Measurements from ENCODE around the gene PRKG1. TPM values are rescaled to one million over a fixed set of nuclear protein-coding genes. Genes with fewer than 3 reads are reported as not detected.
"Not testable (repeated sequence)": the region's sequence is repeated elsewhere in the genome, so short reads cannot be mapped to it uniquely, and the experiment has no call there.

PRKG1 gene
- total RNA-seq, 1 donor from 2014 or later: not detected

DNA sequence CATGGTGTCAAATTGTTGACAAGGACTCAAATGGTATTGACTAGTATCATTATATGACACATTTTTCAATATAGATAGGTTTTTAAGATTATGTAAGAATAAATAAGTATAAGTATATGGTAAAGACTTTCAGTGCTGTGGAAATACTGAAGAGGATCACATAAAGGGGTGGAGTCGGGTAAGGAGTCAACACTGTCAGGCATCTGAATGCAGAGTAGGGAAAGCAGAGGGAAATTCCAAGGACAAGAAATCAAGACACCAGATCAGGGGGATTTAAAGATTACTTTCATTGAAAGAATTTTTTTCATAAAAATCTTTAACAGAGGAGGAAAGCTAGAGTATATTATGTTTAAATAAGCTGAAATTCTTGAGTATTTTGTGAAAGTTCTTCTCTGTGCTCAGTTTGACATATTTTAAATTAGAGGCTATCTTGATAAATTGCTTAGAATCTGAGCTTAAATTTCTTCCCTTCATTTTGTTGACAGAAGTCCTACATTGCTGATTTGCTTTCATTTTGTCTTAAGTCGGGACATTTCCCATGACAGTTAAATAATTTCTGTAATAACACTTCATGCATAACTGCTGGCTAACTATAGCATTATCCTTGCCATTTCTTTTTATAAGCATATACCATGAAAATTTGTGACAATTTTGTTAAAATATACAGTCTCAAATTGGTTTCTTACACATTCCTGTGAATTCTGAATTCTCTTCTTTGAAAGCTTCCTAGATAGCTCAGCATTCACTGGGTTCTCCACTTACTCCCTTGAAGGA, 244.3 kb downstream of the PRKG1 start:
- intact Hi-C loops (cut with micrococcal nuclease): no loop called here

- intact Hi-C loops (cut with micrococcal nuclease): no loop called here
These were observed 244.8 kb downstream of the PRKG1 start for GRCh38 chr10:51319173-51319435.

- intact Hi-C loops (cut with micrococcal nuclease): no loop called here
These were observed 247.0 kb downstream of the PRKG1 start for GRCh38 chr10:51321300-51321699.

GRCh38 chr10:51321980-51322379, 247.7 kb downstream of the PRKG1 start:
- intact Hi-C loops (cut with micrococcal nuclease): no loop called here

GRCh38 chr10:51325649-51326048, 251.4 kb downstream of the PRKG1 start:
- intact Hi-C loops (cut with micrococcal nuclease): no loop called here

DNA sequence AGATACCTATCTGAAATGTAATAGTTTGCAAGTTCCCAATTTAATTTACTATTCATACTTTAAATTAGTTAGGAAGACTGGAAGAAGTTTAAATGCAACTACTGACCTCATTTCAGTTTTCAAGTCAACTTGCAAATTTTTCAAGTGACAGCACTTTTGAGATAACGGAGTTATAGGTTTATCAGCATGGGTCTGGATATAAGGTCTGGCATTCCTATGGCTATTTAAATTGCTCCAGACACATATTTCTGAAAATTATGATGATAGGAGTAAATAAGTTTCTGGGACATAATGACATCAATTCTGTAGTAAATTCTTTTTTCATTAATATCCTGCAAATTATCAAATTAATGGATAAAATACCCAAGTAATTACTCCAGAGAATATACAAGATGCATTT, 251.9 kb downstream of the PRKG1 start:
- intact Hi-C loops (cut with micrococcal nuclease): no loop called here

GRCh38 chr10:51327432-51327831, 253.1 kb downstream of the PRKG1 start:
- intact Hi-C loops (cut with micrococcal nuclease): no loop called here

- intact Hi-C loops (cut with micrococcal nuclease): no loop called here
These were observed 266.1 kb downstream of the PRKG1 start for GRCh38 chr10:51340366-51340765.

- intact Hi-C loops (cut with micrococcal nuclease): no loop called here
These were observed 266.7 kb downstream of the PRKG1 start for GRCh38 chr10:51340845-51341610.

DNA sequence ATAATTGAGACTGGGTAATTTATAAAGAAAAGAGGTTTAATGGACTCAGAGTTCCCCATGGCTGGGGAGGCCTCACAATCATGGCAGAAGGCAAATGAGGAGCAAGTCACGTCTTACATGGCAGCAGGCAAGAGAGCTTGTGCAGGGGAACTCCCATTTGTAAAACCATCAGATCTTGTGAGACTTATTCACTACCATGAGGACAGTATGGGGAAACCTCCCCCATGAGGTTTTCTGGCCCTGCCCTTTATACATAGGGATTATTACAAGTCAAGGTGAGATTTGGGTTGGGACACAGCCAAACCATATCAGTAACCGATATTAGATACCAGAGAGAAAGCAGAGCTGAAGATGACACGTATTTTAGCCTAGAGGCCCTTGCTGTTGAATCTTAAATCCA, 267.5 kb downstream of the PRKG1 start:
- intact Hi-C loops (cut with micrococcal nuclease): not testable (repeated sequence)

- intact Hi-C loops (cut with micrococcal nuclease): no loop called here
These were observed 268.1 kb downstream of the PRKG1 start for GRCh38 chr10:51342381-51342780.

GRCh38 chr10:51343391-51343790, 269.1 kb downstream of the PRKG1 start:
- intact Hi-C loops (cut with micrococcal nuclease): no loop called here

DNA sequence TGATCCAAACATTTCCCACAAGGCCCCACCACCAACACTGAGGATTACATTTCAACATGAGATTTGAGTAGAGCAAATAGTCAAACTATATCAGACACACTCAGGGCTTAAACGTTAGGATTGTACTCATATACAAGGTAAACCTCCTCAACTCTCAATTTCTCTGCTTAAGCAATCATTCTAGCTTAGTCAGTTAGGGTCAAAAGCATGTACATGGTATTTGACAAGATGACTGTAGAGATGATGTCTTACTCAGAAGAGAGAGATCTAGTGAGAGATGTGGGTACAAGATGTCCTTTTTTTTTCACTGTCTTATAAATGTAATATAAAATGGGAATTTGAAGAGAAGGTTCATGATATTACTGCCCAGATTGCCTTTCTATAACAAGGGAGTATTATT, 270.1 kb downstream of the PRKG1 start:
- intact Hi-C loops (cut with micrococcal nuclease): no loop called here

GRCh38 chr10:51348622-51349021, 274.3 kb downstream of the PRKG1 start:
- intact Hi-C loops (cut with micrococcal nuclease): no loop called here

- intact Hi-C loops (cut with micrococcal nuclease): no loop called here
These were observed 282.9 kb downstream of the PRKG1 start for GRCh38 chr10:51357170-51357569.

- intact Hi-C loops (cut with micrococcal nuclease): no loop called here
These were observed 283.9 kb downstream of the PRKG1 start for GRCh38 chr10:51358227-51358626.

DNA sequence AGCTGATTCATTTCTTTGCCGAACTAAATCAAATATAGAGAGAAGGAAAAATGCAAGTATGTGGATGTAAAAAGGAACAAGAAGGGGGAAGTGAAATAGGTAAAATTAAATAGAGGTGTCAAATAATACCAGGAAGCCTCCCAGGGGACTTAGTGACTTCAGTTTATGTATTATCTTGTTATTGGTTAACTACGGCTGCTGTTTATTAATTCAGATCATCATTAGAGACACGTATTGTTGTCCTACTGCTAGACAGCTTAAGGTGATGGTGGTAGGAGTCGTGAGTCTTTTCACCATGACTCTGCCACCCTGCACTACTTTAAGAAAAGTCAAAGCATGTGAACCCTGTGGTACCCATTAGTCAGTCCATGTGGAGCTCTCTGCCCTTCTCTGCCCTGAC, 289.1 kb downstream of the PRKG1 start:
- intact Hi-C loops (cut with micrococcal nuclease): no loop called here

DNA sequence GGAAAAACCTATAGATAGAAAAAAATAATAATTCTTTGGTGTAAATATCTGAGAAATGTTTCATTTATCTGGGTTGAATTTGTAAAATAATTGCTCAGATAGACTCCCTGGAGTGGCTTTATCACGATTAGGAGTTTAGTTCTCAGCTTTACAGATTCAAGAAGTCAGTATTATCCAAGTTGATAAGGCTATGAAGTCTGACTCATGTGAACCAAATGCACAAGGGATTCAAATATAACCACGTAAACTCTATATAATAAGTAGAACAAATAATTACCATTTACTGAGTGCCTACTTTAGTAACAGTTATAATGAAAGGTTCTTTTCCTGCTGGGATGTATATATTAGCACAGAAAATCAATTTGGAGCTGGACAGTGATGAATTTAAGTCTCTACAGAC, 290.4 kb downstream of the PRKG1 start:
- intact Hi-C loops (cut with micrococcal nuclease): no loop called here

- intact Hi-C loops (cut with micrococcal nuclease): no loop called here
These were observed 291.8 kb downstream of the PRKG1 start for GRCh38 chr10:51366044-51366443.

- intact Hi-C loops (cut with micrococcal nuclease): no loop called here
These were observed 292.8 kb downstream of the PRKG1 start for GRCh38 chr10:51367127-51367526.

GRCh38 chr10:51367694-51368093, 293.4 kb downstream of the PRKG1 start:
- intact Hi-C loops (cut with micrococcal nuclease): no loop called here

GRCh38 chr10:51368943-51369342, 294.7 kb downstream of the PRKG1 start:
- intact Hi-C loops (cut with micrococcal nuclease): no loop called here

DNA sequence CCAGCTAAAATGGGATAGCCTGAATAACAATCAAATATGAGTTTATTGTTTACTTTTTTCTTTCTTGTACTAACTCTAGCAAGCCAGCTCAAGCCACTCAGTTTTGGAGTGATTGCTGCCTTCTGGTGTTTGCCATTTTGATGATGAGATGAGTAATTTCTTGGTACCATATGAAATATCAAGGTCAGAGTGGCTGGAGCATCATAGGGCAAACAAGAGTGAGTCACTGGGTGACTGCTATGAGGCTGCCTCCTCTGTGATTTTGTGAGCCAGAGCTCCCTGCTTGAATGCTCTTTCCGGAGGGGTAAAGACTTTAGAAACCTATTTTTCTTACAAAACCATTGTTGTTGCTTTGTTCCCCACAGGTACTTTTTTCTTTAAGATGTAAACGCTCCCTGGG, 295.6 kb downstream of the PRKG1 start:
- intact Hi-C loops (cut with micrococcal nuclease): no loop called here

Data from T-helper 1 cell treated with Interleukin-12 subunit alpha and Interleukin-12 subunit beta and Interleukin-4 antibody, amounts not matched to agents 30 ng/mL and 1 ng/mL, for 36 hours (primary cell).